Neural cell (in vitro differentiated cells): ENCODE results near the gene CAPN5. TPM values are rescaled to one million over a fixed set of nuclear protein-coding genes. Genes with fewer than 3 reads are reported as not detected.

Experiments used
- H2AFZ ChIP-seq: fragments of 200-600, 300-800 bp; sonication (generic), shearing (Covaris generic); 2 replicates; pipeline ENCODE4 v1.6.0; 2014; ENCODE audit warnings: low read depth, mild to moderate bottlenecking, antibody characterized with exemption, low read length, moderate library complexity
- H3F3A ChIP-seq: fragments of 200-600 bp; shearing (Covaris generic); 2 replicates; pipeline ENCODE4 v1.6.1; 2016; ENCODE audit warnings: mild to moderate bottlenecking, moderate library complexity, mixed read lengths, antibody characterized with exemption, low read length; ENCODE audit not compliant: insufficient read depth, poor library complexity, severe bottlenecking
- H3K27ac ChIP-seq: fragments of 200-600, 300-800 bp; sonication (generic), shearing (Covaris generic); 2 replicates; pipeline ENCODE4 v1.5.1; 2014; ENCODE audit warnings: mild to moderate bottlenecking, low read length, moderate library complexity
- H3K27me3 ChIP-seq: fragments of 300-800, 200-600 bp; sonication (generic), shearing (Covaris generic); 2 replicates; pipeline ENCODE4 v1.6.0; 2014; ENCODE audit warnings: mild to moderate bottlenecking, low read depth, low read length, moderate library complexity; ENCODE audit not compliant: insufficient read depth
- H3K36me3 ChIP-seq: fragments of 300-800, 200-600 bp; sonication (generic), shearing (Covaris generic); 2 replicates; pipeline ENCODE4 v1.5.1; 2014; ENCODE audit warnings: mild to moderate bottlenecking, antibody characterized with exemption, low read length, moderate library complexity; ENCODE audit not compliant: insufficient read depth
- H3K4me2 ChIP-seq: fragments of 300-800, 200-600 bp; sonication (generic), shearing (Covaris generic); 2 replicates; pipeline ENCODE4 v1.6.0; 2014; ENCODE audit warnings: mild to moderate bottlenecking, low read length
- H3K4me3 ChIP-seq: fragments of 300-800, 200-600 bp; sonication (generic), shearing (Covaris generic); 2 replicates; pipeline ENCODE4 v1.5.1; 2014; ENCODE audit warnings: mild to moderate bottlenecking, low read length, moderate library complexity
- H3K79me2 ChIP-seq: fragments of 200-600 bp; shearing (Covaris generic); replicated peaks from 2 replicates; pipeline ENCODE4 v1.6.0; 2014; ENCODE audit warnings: mild to moderate bottlenecking, low read length, moderate library complexity; ENCODE audit not compliant: insufficient read depth
- H3K9ac ChIP-seq: fragments of 300-800, 200-600 bp; sonication (generic), shearing (Covaris generic); 2 replicates; pipeline ENCODE4 v1.6.1; 2016; ENCODE audit warnings: mild to moderate bottlenecking, low read length, mixed read lengths
- H3K9me2 ChIP-seq: fragments of 200-600 bp; shearing (Covaris generic); 2 replicates; pipeline ENCODE4 v1.6.1; 2016; ENCODE audit warnings: mild to moderate bottlenecking, low read length, mixed read lengths; ENCODE audit not compliant: insufficient read depth
- H3K9me3 ChIP-seq: fragments of 200-600, 300-800 bp; sonication (generic), shearing (Covaris generic); 2 replicates; pipeline ENCODE4 v1.6.1; 2016; ENCODE audit warnings: mild to moderate bottlenecking, mixed run types, low read length, moderate library complexity, mixed read lengths
- H4K20me1 ChIP-seq: fragments of 200-600 bp; shearing (Covaris generic); 2 replicates; pipeline ENCODE4 v1.6.1; 2016; ENCODE audit warnings: mild to moderate bottlenecking, mixed run types; ENCODE audit not compliant: insufficient read depth
- EP300 ChIP-seq: fragments of 450-650 bp; conservative IDR thresholded peaks from 2 replicates; pipeline ENCODE4 v1.6.1; 2014; ENCODE audit warnings: antibody characterized with exemption, mild to moderate bottlenecking, moderate library complexity; ENCODE audit not compliant: poor library complexity, severe bottlenecking
- EZH2 ChIP-seq: fragments of 200-600, 300-800 bp; shearing (Covaris generic), sonication (generic); IDR thresholded peaks from 2 replicates; pipeline ENCODE4 v1.6.1; 2014; ENCODE audit warnings: antibody characterized with exemption, low read length, borderline replicate concordance, mild to moderate bottlenecking; ENCODE audit not compliant: insufficient read depth, poor library complexity, severe bottlenecking
- MXI1 ChIP-seq: fragments of 450-650 bp; conservative IDR thresholded peaks from 2 replicates; pipeline ENCODE4 v1.6.1; 2014; ENCODE audit warnings: antibody characterized with exemption, mild to moderate bottlenecking; ENCODE audit not compliant: poor library complexity, severe bottlenecking
- POLR2AphosphoS5 ChIP-seq: IDR thresholded peaks from 2 replicates; pipeline ENCODE4 v1.6.1; 2012
- RAD21 ChIP-seq: fragments of 450-650 bp; conservative IDR thresholded peaks from 2 replicates; pipeline ENCODE4 v1.6.1; 2014; ENCODE audit warnings: antibody characterized with exemption, mild to moderate bottlenecking, moderate library complexity
- SMC3 ChIP-seq: fragments of 450-650 bp; conservative IDR thresholded peaks from 2 replicates; pipeline ENCODE4 v1.6.1; 2014; ENCODE audit warnings: antibody characterized with exemption, mild to moderate bottlenecking, moderate library complexity; ENCODE audit not compliant: poor library complexity
- TAF1 ChIP-seq: IDR thresholded peaks from 2 replicates; pipeline ENCODE4 v1.6.1; 2012; ENCODE audit warnings: low read depth
- polyA plus RNA-seq: library from polyadenylated mRNA; depleted of rRNA; stranded (reverse); fragments of >200 nt; gene quantifications from 2 replicates; pipeline ENCODE4 v1.2.3, GENCODE V29; 2014
- TF ChIP-seq, protein P1 (sequence below): fragments of 450-650 bp; IDR thresholded peaks from 2 replicates; pipeline ENCODE4 v1.5.1; 2014; ENCODE audit warnings: antibody characterized with exemption, mild to moderate bottlenecking, moderate library complexity; ENCODE audit not compliant: poor library complexity, severe bottlenecking
- TF ChIP-seq, protein P2 (sequence below): IDR thresholded peaks from 2 replicates; pipeline ENCODE4 v1.6.1; 2012; ENCODE audit warnings: borderline replicate concordance

CAPN5 gene
- polyA plus RNA-seq, 1 donor from 2014 or later: 20.5 TPM

DNA sequence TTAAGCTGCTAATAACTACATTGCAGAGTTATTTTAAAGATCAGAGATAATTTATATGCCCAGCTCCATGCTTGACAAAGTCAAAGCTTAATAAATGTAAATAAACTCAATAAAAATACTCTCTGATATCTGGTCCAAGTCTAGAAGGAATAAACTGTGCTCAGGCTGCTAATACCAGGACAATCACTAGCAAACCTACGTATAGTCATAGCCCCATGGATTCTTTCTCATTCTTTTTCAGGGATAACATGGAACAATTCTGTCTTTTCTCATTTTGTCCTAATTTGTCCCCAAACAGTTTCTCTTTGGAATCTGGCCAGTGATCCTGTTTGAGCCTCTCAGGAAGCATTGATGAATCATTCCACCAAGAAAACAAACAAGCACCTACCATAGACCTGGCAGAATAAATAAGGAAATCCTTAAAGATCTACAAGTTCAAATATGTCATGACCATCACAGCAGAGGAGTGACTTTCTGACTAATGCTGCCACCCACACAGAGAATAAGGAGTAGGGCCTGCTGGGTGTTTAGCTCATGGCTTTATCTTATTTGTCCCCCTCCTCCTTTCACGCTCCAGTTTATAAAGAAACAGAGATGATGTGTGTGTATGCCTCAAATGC, 46.7 kb upstream of the CAPN5 start:
- TF ChIP-seq MXI1: no peak
- TF ChIP-seq POLR2AphosphoS5: no peak
- TF ChIP-seq, protein P1, sequence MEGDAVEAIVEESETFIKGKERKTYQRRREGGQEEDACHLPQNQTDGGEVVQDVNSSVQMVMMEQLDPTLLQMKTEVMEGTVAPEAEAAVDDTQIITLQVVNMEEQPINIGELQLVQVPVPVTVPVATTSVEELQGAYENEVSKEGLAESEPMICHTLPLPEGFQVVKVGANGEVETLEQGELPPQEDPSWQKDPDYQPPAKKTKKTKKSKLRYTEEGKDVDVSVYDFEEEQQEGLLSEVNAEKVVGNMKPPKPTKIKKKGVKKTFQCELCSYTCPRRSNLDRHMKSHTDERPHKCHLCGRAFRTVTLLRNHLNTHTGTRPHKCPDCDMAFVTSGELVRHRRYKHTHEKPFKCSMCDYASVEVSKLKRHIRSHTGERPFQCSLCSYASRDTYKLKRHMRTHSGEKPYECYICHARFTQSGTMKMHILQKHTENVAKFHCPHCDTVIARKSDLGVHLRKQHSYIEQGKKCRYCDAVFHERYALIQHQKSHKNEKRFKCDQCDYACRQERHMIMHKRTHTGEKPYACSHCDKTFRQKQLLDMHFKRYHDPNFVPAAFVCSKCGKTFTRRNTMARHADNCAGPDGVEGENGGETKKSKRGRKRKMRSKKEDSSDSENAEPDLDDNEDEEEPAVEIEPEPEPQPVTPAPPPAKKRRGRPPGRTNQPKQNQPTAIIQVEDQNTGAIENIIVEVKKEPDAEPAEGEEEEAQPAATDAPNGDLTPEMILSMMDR: no peak
- no peaks in the 10 kb centered on the region for H3K36me3 ChIP-seq
- no peaks in the 10 kb centered on the region for H3K9me2 ChIP-seq
- no peak overlapping the region for H3K4me3 ChIP-seq
- no peaks in the 10 kb centered on the region for H3K79me2 ChIP-seq
- no peak overlapping the region for H3K4me2 ChIP-seq
- H3K27ac ChIP-seq: no peak overlapping the region
- no peak overlapping the region for H3K9ac ChIP-seq
- H3K9me3 ChIP-seq: no peaks in the 10 kb centered on the region
- H4K20me1 ChIP-seq: no peaks in the 10 kb centered on the region
- H3K27me3 ChIP-seq: no peaks in the 10 kb centered on the region
- no peaks in the 10 kb centered on the region for H3F3A ChIP-seq
- H2AFZ ChIP-seq: no peak overlapping the region

- no peaks in the 10 kb centered on the region for H3K9me3 ChIP-seq
- no peaks in the 10 kb centered on the region for H3F3A ChIP-seq
- H3K4me3 ChIP-seq: no peak overlapping the region
- no peaks in the 10 kb centered on the region for H3K36me3 ChIP-seq
- no peaks in the 10 kb centered on the region for H3K27me3 ChIP-seq
- no peak overlapping the region for H3K27ac ChIP-seq
- no peaks in the 10 kb centered on the region for H4K20me1 ChIP-seq
- no peak overlapping the region for H3K9ac ChIP-seq
- H3K79me2 ChIP-seq: no peaks in the 10 kb centered on the region
- no peaks in the 10 kb centered on the region for H3K9me2 ChIP-seq
- H2AFZ ChIP-seq: no peak overlapping the region
- no peak overlapping the region for H3K4me2 ChIP-seq
- no peak for TF ChIP-seq RAD21
- no peak for TF ChIP-seq TAF1
- TF ChIP-seq, protein P2, sequence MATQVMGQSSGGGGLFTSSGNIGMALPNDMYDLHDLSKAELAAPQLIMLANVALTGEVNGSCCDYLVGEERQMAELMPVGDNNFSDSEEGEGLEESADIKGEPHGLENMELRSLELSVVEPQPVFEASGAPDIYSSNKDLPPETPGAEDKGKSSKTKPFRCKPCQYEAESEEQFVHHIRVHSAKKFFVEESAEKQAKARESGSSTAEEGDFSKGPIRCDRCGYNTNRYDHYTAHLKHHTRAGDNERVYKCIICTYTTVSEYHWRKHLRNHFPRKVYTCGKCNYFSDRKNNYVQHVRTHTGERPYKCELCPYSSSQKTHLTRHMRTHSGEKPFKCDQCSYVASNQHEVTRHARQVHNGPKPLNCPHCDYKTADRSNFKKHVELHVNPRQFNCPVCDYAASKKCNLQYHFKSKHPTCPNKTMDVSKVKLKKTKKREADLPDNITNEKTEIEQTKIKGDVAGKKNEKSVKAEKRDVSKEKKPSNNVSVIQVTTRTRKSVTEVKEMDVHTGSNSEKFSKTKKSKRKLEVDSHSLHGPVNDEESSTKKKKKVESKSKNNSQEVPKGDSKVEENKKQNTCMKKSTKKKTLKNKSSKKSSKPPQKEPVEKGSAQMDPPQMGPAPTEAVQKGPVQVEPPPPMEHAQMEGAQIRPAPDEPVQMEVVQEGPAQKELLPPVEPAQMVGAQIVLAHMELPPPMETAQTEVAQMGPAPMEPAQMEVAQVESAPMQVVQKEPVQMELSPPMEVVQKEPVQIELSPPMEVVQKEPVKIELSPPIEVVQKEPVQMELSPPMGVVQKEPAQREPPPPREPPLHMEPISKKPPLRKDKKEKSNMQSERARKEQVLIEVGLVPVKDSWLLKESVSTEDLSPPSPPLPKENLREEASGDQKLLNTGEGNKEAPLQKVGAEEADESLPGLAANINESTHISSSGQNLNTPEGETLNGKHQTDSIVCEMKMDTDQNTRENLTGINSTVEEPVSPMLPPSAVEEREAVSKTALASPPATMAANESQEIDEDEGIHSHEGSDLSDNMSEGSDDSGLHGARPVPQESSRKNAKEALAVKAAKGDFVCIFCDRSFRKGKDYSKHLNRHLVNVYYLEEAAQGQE: no peak
- no peak for TF ChIP-seq EZH2
Observed at GRCh38 chr11:77020734-77021133, 46.0 kb upstream of the CAPN5 start.

DNA sequence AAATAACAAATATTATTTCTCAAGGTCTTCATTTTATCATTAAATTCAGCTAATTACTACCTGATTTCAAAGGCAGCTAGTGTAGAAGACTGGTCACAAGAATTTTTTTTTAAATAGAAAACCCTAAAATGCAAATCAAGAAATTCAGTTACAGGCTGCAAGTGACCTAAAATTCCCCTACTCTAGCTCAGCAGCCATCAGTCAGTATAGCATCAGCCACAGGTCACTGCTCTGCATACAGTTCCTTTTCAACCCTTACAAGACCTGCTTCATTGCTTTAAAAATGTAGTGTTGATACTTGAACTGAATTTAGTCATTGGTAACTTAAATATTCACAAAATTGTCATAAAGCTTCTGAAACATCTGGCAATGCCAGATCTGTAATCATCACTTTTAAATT, 42.0 kb upstream of the CAPN5 start:
- no peaks in the 10 kb centered on the region for H3K36me3 ChIP-seq
- H3F3A ChIP-seq: no peaks in the 10 kb centered on the region
- no peaks in the 10 kb centered on the region for H3K9me2 ChIP-seq
- H3K9ac ChIP-seq: no peak overlapping the region
- H3K4me2 ChIP-seq: no peak overlapping the region
- H3K79me2 ChIP-seq: no peaks in the 10 kb centered on the region
- no peak overlapping the region for H2AFZ ChIP-seq
- H3K27ac ChIP-seq: no peak overlapping the region
- no peaks in the 10 kb centered on the region for H4K20me1 ChIP-seq
- H3K9me3 ChIP-seq: no peaks in the 10 kb centered on the region
- no peak overlapping the region for H3K4me3 ChIP-seq
- TF ChIP-seq TAF1: no peak
- TF ChIP-seq EZH2: no peak
- no peak for TF ChIP-seq POLR2AphosphoS5
- TF ChIP-seq MXI1: no peak
- TF ChIP-seq, protein P2: no peak
- no peak for TF ChIP-seq RAD21
- TF ChIP-seq, protein P1: no peak
- no peak for TF ChIP-seq SMC3
- TF ChIP-seq EP300: no peak
- no peaks in the 10 kb centered on the region for H3K27me3 ChIP-seq
